Mucosa of stomach (tissue), 1 donor: ENCODE results near the gene HS3ST2.

Experiments used
- H3K27me3 ChIP-seq: one replicate; pipeline ENCODE4 v1.7.0; 2013; ENCODE audit warnings: mild to moderate bottlenecking, low read length; ENCODE audit not compliant: control insufficient read depth, insufficient read depth
- H3K36me3 ChIP-seq: one replicate; pipeline ENCODE4 v1.7.0; 2013; ENCODE audit warnings: low read length; ENCODE audit not compliant: control insufficient read depth, insufficient read depth
- H3K4me1 ChIP-seq: one replicate; pipeline ENCODE4 v1.7.0; 2013; ENCODE audit warnings: mild to moderate bottlenecking, low read length; ENCODE audit not compliant: control insufficient read depth, insufficient read depth
- H3K4me3 ChIP-seq: one replicate; pipeline ENCODE4 v1.7.0; 2013; ENCODE audit warnings: low read length
- H3K9ac ChIP-seq: one replicate; pipeline ENCODE4 v1.7.0; 2013; ENCODE audit warnings: mild to moderate bottlenecking, low read length, moderate library complexity
- H3K9me3 ChIP-seq: one replicate; pipeline ENCODE4 v1.7.0; 2013; ENCODE audit warnings: mild to moderate bottlenecking, low read length, moderate library complexity; ENCODE audit not compliant: control insufficient read depth
- donor health status: Pancreatic carcinoma.

HS3ST2 gene

GRCh38 chr16:22787466-22788192, 26.3 kb upstream of the HS3ST2 start:
- H3K4me3 ChIP-seq: no peak overlapping the region
- H3K4me1 ChIP-seq: no peaks in the 10 kb centered on the region
- no peaks in the 10 kb centered on the region for H3K9me3 ChIP-seq
- H3K27me3 ChIP-seq: no peaks in the 10 kb centered on the region
- no peak overlapping the region for H3K9ac ChIP-seq
- H3K36me3 ChIP-seq: no peaks in the 10 kb centered on the region

GRCh38 chr16:22788193-22788530, 25.8 kb upstream of the HS3ST2 start:
- H3K27me3 ChIP-seq: no peaks in the 10 kb centered on the region
- no peaks in the 10 kb centered on the region for H3K9me3 ChIP-seq

GRCh38 chr16:22789281-22789945, 24.5 kb upstream of the HS3ST2 start:
- Histone ChIP-seq H3K27me3 (no peaks in the 10 kb centered on the region), H3K4me1 (no peaks in the 10 kb centered on the region), H3K36me3 (no peaks in the 10 kb centered on the region), H3K9ac (no peak overlapping the region), H3K4me3 (no peak overlapping the region), H3K9me3 (no peaks in the 10 kb centered on the region)

More at GRCh38 chr16:22788193-22788530, 25.8 kb upstream of the HS3ST2 start:
- Histone ChIP-seq H3K4me3 (no peak overlapping the region), H3K36me3 (no peaks in the 10 kb centered on the region), H3K9ac (no peak overlapping the region), H3K4me1 (no peaks in the 10 kb centered on the region)

- no peaks in the 10 kb centered on the region for H3K4me1 ChIP-seq
- H3K9ac ChIP-seq: no peak overlapping the region
- no peaks in the 10 kb centered on the region for H3K9me3 ChIP-seq
- no peaks in the 10 kb centered on the region for H3K36me3 ChIP-seq
- H3K4me3 ChIP-seq: no peak overlapping the region
- H3K27me3 ChIP-seq: no peaks in the 10 kb centered on the region
Measured at GRCh38 chr16:22797551-22797950, 16.4 kb upstream of the HS3ST2 start.

- H3K27me3 ChIP-seq: no peaks in the 10 kb centered on the region
Measured at GRCh38 chr16:22799113-22799512, 14.8 kb upstream of the HS3ST2 start.

GRCh38 chr16:22804893-22805292, 9.1 kb upstream of the HS3ST2 start:
- Histone ChIP-seq H3K9me3 (no peaks in the 10 kb centered on the region), H3K27me3 (no peaks in the 10 kb centered on the region), H3K4me1 (no peaks in the 10 kb centered on the region), H3K9ac (no peak overlapping the region), H3K36me3 (no peaks in the 10 kb centered on the region), H3K4me3 (no peak overlapping the region)

More at GRCh38 chr16:22799113-22799512, 14.8 kb upstream of the HS3ST2 start:
- Histone ChIP-seq H3K9ac (no peak overlapping the region), H3K36me3 (no peaks in the 10 kb centered on the region), H3K4me1 (no peaks in the 10 kb centered on the region), H3K4me3 (no peak overlapping the region), H3K9me3 (no peaks in the 10 kb centered on the region)

- H3K27me3 ChIP-seq: no peaks in the 10 kb centered on the region
- no peaks in the 10 kb centered on the region for H3K36me3 ChIP-seq
- H3K4me1 ChIP-seq: no peaks in the 10 kb centered on the region
- H3K9me3 ChIP-seq: no peaks in the 10 kb centered on the region
- no peak overlapping the region for H3K9ac ChIP-seq
- H3K4me3 ChIP-seq: no peak overlapping the region
Measured at GRCh38 chr16:22805326-22805725, 8.6 kb upstream of the HS3ST2 start.

GRCh38 chr16:22806811-22807210, 7.2 kb upstream of the HS3ST2 start:
- no peaks in the 10 kb centered on the region for H3K9me3 ChIP-seq

GRCh38 chr16:22810226-22810625, 3.7 kb upstream of the HS3ST2 start:
- H3K27me3 ChIP-seq: peaks cover 23% of the 10 kb centered on the region
- peaks cover 7% of the 10 kb centered on the region for H3K4me1 ChIP-seq
- no peak overlapping the region for H3K4me3 ChIP-seq
- H3K9ac ChIP-seq: no peak overlapping the region
- no peaks in the 10 kb centered on the region for H3K36me3 ChIP-seq
- no peaks in the 10 kb centered on the region for H3K9me3 ChIP-seq

More at GRCh38 chr16:22806811-22807210, 7.2 kb upstream of the HS3ST2 start:
- H3K9ac ChIP-seq: no peak overlapping the region
- no peaks in the 10 kb centered on the region for H3K27me3 ChIP-seq
- H3K36me3 ChIP-seq: no peaks in the 10 kb centered on the region
- no peaks in the 10 kb centered on the region for H3K4me1 ChIP-seq
- no peak overlapping the region for H3K4me3 ChIP-seq

GRCh38 chr16:22813223-22813947, 577 bp upstream of the HS3ST2 start:
- Histone ChIP-seq H3K4me3 (no peak overlapping the region), H3K9ac (no peak overlapping the region), H3K4me1 (peaks cover 7% of the 10 kb centered on the region), H3K27me3 (peaks cover 27% of the 10 kb centered on the region), H3K36me3 (no peaks in the 10 kb centered on the region), H3K9me3 (no peaks in the 10 kb centered on the region)

- Histone ChIP-seq H3K27me3 (peaks cover 27% of the 10 kb centered on the region), H3K4me1 (peaks cover 7% of the 10 kb centered on the region), H3K9ac (no peak overlapping the region), H3K9me3 (no peaks in the 10 kb centered on the region), H3K36me3 (no peaks in the 10 kb centered on the region), H3K4me3 (no peak overlapping the region)
Measured at GRCh38 chr16:22814711-22815105, 746 bp downstream of the HS3ST2 start.

GRCh38 chr16:22815863-22816262, 1.9 kb downstream of the HS3ST2 start:
- H3K27me3 ChIP-seq: peaks cover 27% of the 10 kb centered on the region
- peaks cover 7% of the 10 kb centered on the region for H3K4me1 ChIP-seq
- H3K36me3 ChIP-seq: no peaks in the 10 kb centered on the region
- no peaks in the 10 kb centered on the region for H3K9me3 ChIP-seq
- H3K4me3 ChIP-seq: no peak overlapping the region
- no peak overlapping the region for H3K9ac ChIP-seq
